HepG2 (cell line): ENCODE data around the gene SATB1.

Experiments
- ATAD3A ChIP-seq: sonication (generic); formaldehyde crosslinking; IDR thresholded peaks from 2 replicates; pipeline ENCODE4 v1.4.0; 2020; ENCODE audit warnings: missing genetic modification reagents
- BCLAF1 ChIP-seq: fragments of 450-650 bp; IDR thresholded peaks from 2 replicates; pipeline ENCODE4 v1.6.1; 2017; ENCODE audit warnings: mild to moderate bottlenecking
- ESRRA ChIP-seq: sonication (generic); formaldehyde crosslinking; IDR thresholded peaks from 2 replicates; pipeline ENCODE4 v1.5.1; 2020; ENCODE audit warnings: mild to moderate bottlenecking, low read depth, missing genetic modification reagents
- HDAC6 ChIP-seq: fragments of 200-600 bp; sonication (generic); IDR thresholded peaks from 2 replicates; pipeline ENCODE4 v1.7.0; 2017; ENCODE audit warnings: mild to moderate bottlenecking, antibody characterized with exemption, low read length, low read depth
- KAT2B ChIP-seq: fragments of 150-350 bp; IDR thresholded peaks from 2 replicates; pipeline ENCODE4 v1.6.1; 2014; ENCODE audit warnings: low read depth, low read length, borderline replicate concordance
- KAT7 ChIP-seq: IDR thresholded peaks from 2 replicates; pipeline ENCODE4 v1.6.1; 2018; ENCODE audit warnings: borderline replicate concordance, missing compliant biosample characterization
- POLR2A ChIP-seq, 2 experiments: IDR thresholded peaks; 2 replicates each; pipeline ENCODE4 v1.6.1; 2011; ENCODE audit warnings: low read depth in 2 of 2, low read length in 2 of 2, mild to moderate bottlenecking in 1 of 2, moderate library complexity in 1 of 2; ENCODE audit not compliant: insufficient read depth in 1 of 2
- SMC3 ChIP-seq: IDR thresholded peaks from 2 replicates; pipeline ENCODE4 v1.6.1; 2011; ENCODE audit warnings: low read length, improper control_type of control experiment
- TGIF2 ChIP-seq: IDR thresholded peaks from 2 replicates; pipeline ENCODE4 v1.6.1; 2016; ENCODE audit warnings: control low read depth, missing compliant biosample characterization
- ZFP91 ChIP-seq: sonication (generic); formaldehyde crosslinking; IDR thresholded peaks from 2 replicates; pipeline ENCODE4 v1.9.0; 2022; ENCODE audit warnings: missing genetic modification reagents, mild to moderate bottlenecking, borderline replicate concordance

DNA sequence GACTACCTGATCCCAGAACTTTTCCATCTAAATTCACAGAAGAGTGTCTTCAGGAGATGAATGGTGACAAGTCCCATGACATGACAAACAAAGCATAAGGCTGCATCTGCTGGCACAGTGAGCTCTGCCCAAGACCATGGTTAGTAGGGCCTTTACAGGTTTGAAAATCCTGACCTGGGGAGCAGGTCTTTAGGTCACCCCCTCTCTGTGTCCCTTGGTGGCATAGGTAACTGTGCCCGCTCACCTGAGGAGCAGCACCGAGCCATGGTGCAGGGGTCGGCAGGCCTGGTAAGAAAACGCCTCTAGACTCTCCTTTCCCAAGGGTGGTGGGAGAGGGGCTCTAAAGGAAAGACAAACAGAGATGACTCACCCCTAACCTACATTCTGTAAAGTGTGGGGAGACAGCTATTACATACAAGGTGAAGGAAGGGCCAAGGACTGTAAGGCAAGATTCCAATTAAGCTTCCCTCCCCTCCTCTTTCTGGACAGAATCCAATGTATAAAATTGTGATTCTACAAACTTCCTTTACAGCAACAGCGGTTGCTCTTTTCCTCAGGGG lies 74.0 kb downstream of the SATB1 start:
- TF ChIP-seq SMC3 (no peak), BCLAF1 (no peak), ATAD3A (CRISPR knock-in tag) (no peak), HDAC6 (no peak), KAT2B (no peak), ZFP91 (CRISPR knock-in tag) (no peak), KAT7 (no peak), TGIF2 (no peak), POLR2A (IDR thresholded peaks at IDR 0.05; ENCODE audit: insufficient read depth in 1 of 2, low read depth in 2 of 2, low read length in 2 of 2) (no peak), ESRRA (CRISPR knock-in tag) (no peak)
